NT2/D1 (cell line): ENCODE measurements around the gene TBC1D22B.

ENCODE experiments used
- SUZ12 ChIP-seq: IDR thresholded peaks from 2 replicates; pipeline ENCODE4 v1.6.1; 2011; ENCODE audit not compliant: insufficient read length, insufficient read depth; ENCODE audit errors: extremely low read depth
- YY1 ChIP-seq: IDR thresholded peaks from 2 replicates; pipeline ENCODE4 v1.6.1; 2011; ENCODE audit not compliant: insufficient read length, insufficient read depth
- ZNF274 ChIP-seq: IDR thresholded peaks from 2 replicates; pipeline ENCODE4 v1.6.1; 2011; ENCODE audit warnings: mild to moderate bottlenecking, low read depth, low read length

DNA sequence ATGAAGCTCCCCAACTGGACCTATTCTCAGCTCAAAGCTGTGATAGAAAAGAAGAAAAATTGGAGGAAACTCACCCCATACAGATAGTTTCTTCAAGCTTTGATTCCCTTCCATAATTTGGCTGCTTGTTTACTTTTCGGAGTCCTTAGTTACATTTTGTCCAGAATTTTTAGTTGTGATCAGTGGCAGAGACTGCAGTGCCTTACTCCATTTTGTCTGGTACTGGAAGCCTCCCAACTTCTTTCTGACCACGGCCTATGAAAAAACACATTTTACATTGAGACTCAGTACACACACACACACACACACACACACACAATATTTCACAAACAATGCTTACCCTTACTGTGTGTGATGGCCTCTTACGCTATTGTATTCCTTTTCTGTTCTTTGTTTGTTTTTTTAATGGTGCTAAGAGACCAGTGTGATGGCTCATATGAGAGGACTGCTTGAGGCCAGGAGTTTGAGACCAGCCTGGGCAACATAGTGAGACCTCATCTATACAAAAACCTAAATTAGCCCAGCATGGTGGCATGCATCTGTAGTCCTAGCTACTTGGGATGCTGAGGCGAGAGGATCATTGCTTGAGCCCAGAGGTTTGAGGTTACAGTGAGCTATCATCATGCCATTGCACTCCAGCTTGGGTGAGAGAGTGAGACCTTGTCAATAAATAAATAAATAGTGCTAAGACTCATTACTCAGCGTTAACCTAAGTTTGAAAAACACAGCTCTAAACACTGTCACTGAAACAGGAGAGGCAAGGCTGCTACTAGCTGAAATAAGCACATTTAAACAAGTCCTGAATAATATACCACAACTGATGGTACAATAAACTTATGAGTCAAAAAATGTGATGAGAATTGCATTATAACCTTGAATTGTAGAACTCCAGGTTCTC is 82.4 kb downstream of the TBC1D22B start:
- TF ChIP-seq ZNF274 (no peak), SUZ12 (no peak), YY1 (no peak)
